Cardiac muscle cell (in vitro differentiated cells and primary cell): ENCODE data around the gene MAP4. TPM values are rescaled to one million over a fixed set of nuclear protein-coding genes. Genes with fewer than 3 reads are reported as not detected.

Source experiments
- DNase-seq, 2 donors: peaks; one replicate each; pipeline versions ENCODE4 v3.0.0 to v3.0.0-alpha.2; 2010 to 2017; ENCODE audit warnings: low read depth in 1 of 2, low spot score in 1 of 2
- H3K27ac ChIP-seq: fragments of 200-600 bp; sonication (generic); 2 replicates; pipeline ENCODE4 v1.5.1; 2016
- H3K27me3 ChIP-seq: fragments of 200-600 bp; sonication (generic); 2 replicates; pipeline ENCODE4 v1.6.0; 2016; ENCODE audit warnings: control low read depth
- H3K36me3 ChIP-seq: fragments of 200-600 bp; sonication (generic); 2 replicates; pipeline ENCODE4 v1.5.1; 2016; ENCODE audit warnings: control low read depth
- H3K4me1 ChIP-seq: fragments of 200-600 bp; sonication (generic); 2 replicates; pipeline ENCODE4 v1.8.1; 2017; ENCODE audit warnings: low read depth, mild to moderate bottlenecking, mixed run types
- H3K4me3 ChIP-seq: fragments of 200-600 bp; sonication (generic); 2 replicates; pipeline ENCODE4 v1.5.1; 2016; ENCODE audit warnings: mild to moderate bottlenecking
- H3K9me3 ChIP-seq: fragments of 200-600 bp; sonication (generic); 2 replicates; pipeline ENCODE4 v1.5.1; 2017; ENCODE audit warnings: low read depth, mild to moderate bottlenecking, control low read depth
- CTCF ChIP-seq: IDR thresholded peaks from 2 replicates; pipeline ENCODE4 v1.5.1; 2012; ENCODE audit warnings: low read depth, mild to moderate bottlenecking, low read length
- polyA plus RNA-seq: library from polyadenylated mRNA; unstranded; fragments of >200 nt; fragmentation: Nextera tagmentation; extraction: Ambion mirVana; gene quantifications from 2 replicates; pipeline ENCODE4 v1.2.1, GENCODE V29; 2016
- total RNA-seq: library from RNA; depleted of rRNA; stranded (reverse); fragments of >200 nt; gene quantifications from 2 replicates; pipeline ENCODE4 v1.2.3, GENCODE V29; 2016

The MAP4 gene
- total and polyA plus RNA-seq, 2 experiments from 2014 or later: 136 to 138 TPM

- Histone ChIP-seq H3K9me3 (no peaks in the 10 kb centered on the region), H3K36me3 (peaks cover 2% of the 10 kb centered on the region), H3K4me1 (no peaks in the 10 kb centered on the region), H3K4me3 (no peak overlapping the region), H3K27me3 (no peaks in the 10 kb centered on the region), H3K27ac (no peak overlapping the region)
- no peak for TF ChIP-seq CTCF
- no peak for DNase-seq
Measured at GRCh38 chr3:47974974-47975470, 41.2 kb downstream of the MAP4 start.

- Histone ChIP-seq H3K4me3 (no peak overlapping the region), H3K27ac (no peak overlapping the region), H3K4me1 (no peaks in the 10 kb centered on the region), H3K36me3 (peaks cover 2% of the 10 kb centered on the region), H3K27me3 (no peaks in the 10 kb centered on the region), H3K9me3 (no peaks in the 10 kb centered on the region)
- DNase-seq: no peak
- TF ChIP-seq CTCF: no peak
Measured at GRCh38 chr3:47971081-47971480, 45.1 kb downstream of the MAP4 start.

GRCh38 chr3:47964740-47965139 is 51.5 kb downstream of the MAP4 start:
- Histone ChIP-seq H3K27ac (no peak overlapping the region), H3K27me3 (no peaks in the 10 kb centered on the region), H3K9me3 (no peaks in the 10 kb centered on the region), H3K4me1 (no peaks in the 10 kb centered on the region), H3K4me3 (no peak overlapping the region), H3K36me3 (no peaks in the 10 kb centered on the region)
- no peak for TF ChIP-seq CTCF
- no peak for DNase-seq

- no peak for TF ChIP-seq CTCF
- Histone ChIP-seq H3K4me1 (no peaks in the 10 kb centered on the region), H3K4me3 (no peak overlapping the region), H3K9me3 (no peaks in the 10 kb centered on the region), H3K27ac (no peak overlapping the region), H3K36me3 (no peaks in the 10 kb centered on the region), H3K27me3 (no peaks in the 10 kb centered on the region)
- DNase-seq: no peak
Measured at GRCh38 chr3:47961815-47962606, 54.2 kb downstream of the MAP4 start.

GRCh38 chr3:47961036-47961435 is 55.2 kb downstream of the MAP4 start:
- no peaks in the 10 kb centered on the region for H3K36me3 ChIP-seq
- no peak overlapping the region for H3K4me3 ChIP-seq
- H3K4me1 ChIP-seq: no peaks in the 10 kb centered on the region
- DNase-seq: no peak
- no peaks in the 10 kb centered on the region for H3K9me3 ChIP-seq
- no peak for TF ChIP-seq CTCF
- H3K27ac ChIP-seq: no peak overlapping the region
- no peaks in the 10 kb centered on the region for H3K27me3 ChIP-seq
